ENCODE results near the gene UBXN2A. TPM values are rescaled to one million over a fixed set of nuclear protein-coding genes. Genes with fewer than 3 reads are reported as not detected.
"Not testable (repeated sequence)": the region's sequence is repeated elsewhere in the genome, so short reads cannot be mapped to it uniquely, and the experiment has no call there.

The UBXN2A gene
- total RNA-seq, 1 experiment from 2014 or later = 16.6 TPM

- H3K4me3 ChIP-seq (ENCODE audit: insufficient read depth, low read depth, low read length); H3K27me3 ChIP-seq (ENCODE audit: control insufficient read depth, insufficient read depth, low read length); DNase-seq; H3K36me3 ChIP-seq (replicated peaks; ENCODE audit: control insufficient read depth, insufficient read depth, low read length): not testable (repeated sequence)
These were observed 74.6 kb downstream of the UBXN2A start for GRCh38 chr2:24014902-24015301.

GRCh38 chr2:24015562-24016375, 75.5 kb downstream of the UBXN2A start:
- Histone ChIP-seq H3K4me3 (ENCODE audit: insufficient read depth, low read depth, low read length) (no peak overlapping the region), H3K27me3 (ENCODE audit: control insufficient read depth, insufficient read depth, low read length) (no peaks in the 10 kb centered on the region), H3K36me3 (replicated peaks; ENCODE audit: control insufficient read depth, insufficient read depth, low read length) (no peaks in the 10 kb centered on the region)
- DNase-seq = peak; percentile 69

- Histone ChIP-seq H3K36me3 (replicated peaks; ENCODE audit: control insufficient read depth, insufficient read depth, low read length) (no peaks in the 10 kb centered on the region), H3K27me3 (ENCODE audit: control insufficient read depth, insufficient read depth, low read length) (no peaks in the 10 kb centered on the region), H3K4me3 (ENCODE audit: insufficient read depth, low read depth, low read length) (no peak overlapping the region)
- peak; percentile 47 for DNase-seq
These were observed 76.1 kb downstream of the UBXN2A start for GRCh38 chr2:24016376-24016761.

GRCh38 chr2:24016853-24017703, 76.8 kb downstream of the UBXN2A start:
- Histone ChIP-seq H3K27me3 (ENCODE audit: control insufficient read depth, insufficient read depth, low read length) (no peaks in the 10 kb centered on the region), H3K36me3 (replicated peaks; ENCODE audit: control insufficient read depth, insufficient read depth, low read length) (no peaks in the 10 kb centered on the region), H3K4me3 (ENCODE audit: insufficient read depth, low read depth, low read length) (no peak overlapping the region)
- peak; percentile 57 for DNase-seq

- Histone ChIP-seq H3K36me3 (replicated peaks; ENCODE audit: control insufficient read depth, insufficient read depth, low read length) (peaks cover 1% of the 10 kb centered on the region), H3K4me3 (ENCODE audit: insufficient read depth, low read depth, low read length) (no peak overlapping the region)
- DNase-seq = peak; percentile 56
These were observed 77.4 kb downstream of the UBXN2A start for GRCh38 chr2:24017711-24018110.

GRCh38 chr2:24018241-24018640, 78.0 kb downstream of the UBXN2A start:
- H3K36me3 ChIP-seq (replicated peaks; ENCODE audit: control insufficient read depth, insufficient read depth, low read length) = peaks cover 4% of the 10 kb centered on the region
- no peaks in the 10 kb centered on the region for H3K27me3 ChIP-seq (ENCODE audit: control insufficient read depth, insufficient read depth, low read length)
- DNase-seq = peak; percentile 33
- H3K4me3 ChIP-seq (ENCODE audit: insufficient read depth, low read depth, low read length) = no peak overlapping the region

More at GRCh38 chr2:24017711-24018110, 77.4 kb downstream of the UBXN2A start:
- no peaks in the 10 kb centered on the region for H3K27me3 ChIP-seq (ENCODE audit: control insufficient read depth, insufficient read depth, low read length)

- H3K27me3 ChIP-seq (ENCODE audit: control insufficient read depth, insufficient read depth, low read length) = no peaks in the 10 kb centered on the region
- no peak for DNase-seq
- no peak overlapping the region for H3K4me3 ChIP-seq (ENCODE audit: insufficient read depth, low read depth, low read length)
- H3K36me3 ChIP-seq (replicated peaks; ENCODE audit: control insufficient read depth, insufficient read depth, low read length) = peaks cover 6% of the 10 kb centered on the region
These were observed 79.5 kb downstream of the UBXN2A start for GRCh38 chr2:24019729-24020128.

- DNase-seq = peak; percentile 16
- Histone ChIP-seq H3K27me3 (ENCODE audit: control insufficient read depth, insufficient read depth, low read length) (no peaks in the 10 kb centered on the region), H3K36me3 (replicated peaks; ENCODE audit: control insufficient read depth, insufficient read depth, low read length) (peaks cover 6% of the 10 kb centered on the region), H3K4me3 (ENCODE audit: insufficient read depth, low read depth, low read length) (no peak overlapping the region)
These were observed 80.0 kb downstream of the UBXN2A start for GRCh38 chr2:24020244-24020643.

GRCh38 chr2:24021122-24021998, 81.1 kb downstream of the UBXN2A start:
- peak; percentile 92 for DNase-seq
- H3K4me3 ChIP-seq (ENCODE audit: insufficient read depth, low read depth, low read length) = no peak overlapping the region
- peaks cover 7% of the 10 kb centered on the region for H3K36me3 ChIP-seq (replicated peaks; ENCODE audit: control insufficient read depth, insufficient read depth, low read length)
- H3K27me3 ChIP-seq (ENCODE audit: control insufficient read depth, insufficient read depth, low read length) = no peaks in the 10 kb centered on the region

- Histone ChIP-seq H3K4me3 (ENCODE audit: insufficient read depth, low read depth, low read length) (no peak overlapping the region), H3K36me3 (replicated peaks; ENCODE audit: control insufficient read depth, insufficient read depth, low read length) (peaks cover 7% of the 10 kb centered on the region), H3K27me3 (ENCODE audit: control insufficient read depth, insufficient read depth, low read length) (no peaks in the 10 kb centered on the region)
- DNase-seq = no peak
These were observed 82.2 kb downstream of the UBXN2A start for GRCh38 chr2:24022324-24022974.

- no peak for DNase-seq
- no peaks in the 10 kb centered on the region for H3K27me3 ChIP-seq (ENCODE audit: control insufficient read depth, insufficient read depth, low read length)
- H3K36me3 ChIP-seq (replicated peaks; ENCODE audit: control insufficient read depth, insufficient read depth, low read length) = peaks cover 7% of the 10 kb centered on the region
- H3K4me3 ChIP-seq (ENCODE audit: insufficient read depth, low read depth, low read length) = no peak overlapping the region
These were observed 82.8 kb downstream of the UBXN2A start for GRCh38 chr2:24022975-24023575.

GRCh38 chr2:24024018-24024417, 83.8 kb downstream of the UBXN2A start:
- no peaks in the 10 kb centered on the region for H3K27me3 ChIP-seq (ENCODE audit: control insufficient read depth, insufficient read depth, low read length)
- H3K4me3 ChIP-seq (ENCODE audit: insufficient read depth, low read depth, low read length) = no peak overlapping the region
- peaks cover 7% of the 10 kb centered on the region for H3K36me3 ChIP-seq (replicated peaks; ENCODE audit: control insufficient read depth, insufficient read depth, low read length)
- peak; percentile 66 for DNase-seq

- H3K4me3 ChIP-seq (ENCODE audit: insufficient read depth, low read depth, low read length) = no peak overlapping the region
- H3K36me3 ChIP-seq (replicated peaks; ENCODE audit: control insufficient read depth, insufficient read depth, low read length) = peaks cover 12% of the 10 kb centered on the region
- no peak for DNase-seq
- H3K27me3 ChIP-seq (ENCODE audit: control insufficient read depth, insufficient read depth, low read length) = no peaks in the 10 kb centered on the region
These were observed 84.9 kb downstream of the UBXN2A start for GRCh38 chr2:24024996-24025663.
